HG02885 (cell line): Measurements from ENCODE around the gene SKI.
"Not testable (repeated sequence)": the region's sequence is repeated elsewhere in the genome, so short reads cannot be mapped to it uniquely, and the experiment has no call there.

Source experiments
- ATAC-seq: cut with Tn5 transposase; IDR thresholded peaks from one replicate; pipeline ENCODE4 v1.9.1; 2021; ENCODE audit warnings: mild to moderate bottlenecking; ENCODE audit not compliant: unreplicated experiment, poor library complexity

The SKI gene

DNA sequence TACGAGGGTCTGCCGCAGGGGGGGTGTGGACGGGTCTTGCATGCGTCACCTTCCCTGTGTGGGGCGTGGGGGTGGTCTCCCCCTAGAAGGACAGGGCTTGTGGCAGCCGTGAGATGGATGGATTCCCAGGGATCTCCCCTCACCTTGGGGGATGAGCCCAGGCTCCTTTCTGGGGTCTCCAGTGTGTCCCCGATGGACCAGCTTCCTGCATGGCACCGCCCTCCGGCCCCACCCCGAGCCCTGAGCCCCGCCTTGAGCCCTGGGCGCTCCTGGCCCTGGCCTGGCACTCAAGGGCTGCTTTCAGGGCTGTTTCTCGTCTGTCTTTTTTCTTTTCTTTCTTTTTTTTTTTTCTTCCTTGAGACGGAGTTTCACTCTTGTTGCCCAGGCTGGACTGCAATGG is 59.5 kb downstream of the SKI start:
- ATAC-seq = no peak

DNA sequence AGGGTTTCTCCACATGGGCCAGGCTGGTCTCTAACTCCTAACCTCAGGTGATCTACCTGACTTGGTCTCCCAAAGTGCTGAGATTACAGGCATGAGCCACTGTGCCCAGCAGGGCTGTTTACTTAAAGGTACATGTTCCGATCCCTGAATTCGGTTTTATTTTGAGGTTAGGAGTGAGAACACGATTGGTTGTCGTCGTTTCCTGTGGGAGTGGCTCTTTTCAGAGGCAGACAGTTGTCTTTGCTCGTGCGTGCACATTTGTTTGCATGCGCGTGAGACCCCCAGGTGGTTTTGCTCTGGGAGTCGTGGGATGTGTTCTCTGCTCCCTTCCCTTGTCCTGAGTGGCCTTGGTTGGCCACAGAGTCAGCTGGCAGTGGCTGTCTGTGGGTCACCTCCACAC is 60.2 kb downstream of the SKI start:
- ATAC-seq = no peak

DNA sequence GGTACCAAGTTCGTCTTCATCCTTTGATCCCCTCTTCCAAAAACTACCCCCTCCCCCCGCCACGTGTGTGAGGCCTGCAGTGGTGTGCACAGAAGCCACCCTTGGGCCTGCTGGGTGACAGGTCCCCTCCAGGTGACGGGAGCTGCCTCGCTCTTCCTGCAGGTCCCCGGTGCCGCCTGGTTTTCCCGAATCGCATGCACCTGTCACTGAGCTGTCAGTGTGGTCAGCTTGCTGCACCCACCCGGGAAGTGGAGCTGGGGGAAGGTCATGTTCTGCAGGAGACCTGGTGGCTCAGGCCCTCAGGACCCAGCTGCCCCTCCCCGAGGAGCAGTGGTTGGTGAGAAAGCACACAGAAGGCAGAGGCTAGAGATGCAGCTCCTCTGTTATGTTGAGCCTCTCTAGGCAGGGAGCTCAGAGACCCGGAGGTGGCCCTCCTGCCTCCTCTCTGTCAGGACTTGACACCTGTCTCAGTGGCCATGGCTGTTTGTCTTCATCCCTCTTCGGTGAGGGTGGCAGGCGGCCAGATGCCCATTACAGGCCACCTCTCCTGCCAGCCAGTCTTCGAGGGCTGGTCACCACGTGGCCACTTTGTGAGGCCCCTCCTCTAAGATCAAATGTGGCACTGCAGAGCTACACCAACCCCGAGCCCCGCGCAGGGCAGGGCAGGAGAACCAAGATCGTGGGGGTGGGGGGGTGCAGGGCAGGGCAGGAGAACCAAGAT is 60.9 kb downstream of the SKI start:
- ATAC-seq = no peak

DNA sequence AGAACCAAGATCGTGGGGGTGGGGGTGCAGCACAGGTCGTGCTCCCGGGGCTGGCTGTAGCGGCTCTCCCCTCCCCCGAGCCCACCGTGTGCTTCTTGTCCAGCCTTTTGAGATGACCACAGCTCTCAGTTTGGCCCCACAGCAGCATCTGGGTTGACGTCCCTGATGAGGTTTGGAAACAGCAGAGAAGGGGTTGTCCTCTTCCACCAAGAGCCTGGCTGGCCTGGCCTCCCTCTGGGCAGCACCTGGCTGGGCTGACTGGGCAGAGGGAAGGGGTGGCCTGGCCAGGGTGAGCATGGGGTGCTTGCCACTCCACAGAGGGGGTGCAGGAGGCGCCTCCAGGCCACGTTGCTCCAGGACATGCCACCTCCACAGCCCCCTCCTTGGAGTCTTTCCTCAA is 61.5 kb downstream of the SKI start:
- ATAC-seq = no peak

DNA sequence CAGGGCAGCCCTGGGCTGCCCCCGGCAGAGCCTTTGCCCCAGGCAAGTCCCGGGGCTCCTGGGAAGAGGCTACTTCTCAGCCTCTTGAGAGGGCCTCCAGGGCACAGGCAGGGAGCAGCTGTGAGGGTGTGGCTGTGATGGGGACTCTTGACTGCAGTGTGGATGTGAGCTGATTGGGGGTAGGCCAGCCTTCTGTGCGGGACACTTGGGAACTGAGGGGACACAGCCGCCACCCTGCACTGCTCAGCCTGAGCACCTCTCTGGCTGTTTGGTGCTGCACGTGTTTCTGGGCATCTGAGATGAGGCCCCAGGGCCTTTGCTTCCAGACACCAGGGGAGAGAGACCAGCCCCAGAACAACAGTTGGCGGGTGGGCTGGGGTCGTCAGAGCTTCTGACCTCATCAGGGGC is 62.1 kb downstream of the SKI start:
- ATAC-seq = peak; percentile 9

DNA sequence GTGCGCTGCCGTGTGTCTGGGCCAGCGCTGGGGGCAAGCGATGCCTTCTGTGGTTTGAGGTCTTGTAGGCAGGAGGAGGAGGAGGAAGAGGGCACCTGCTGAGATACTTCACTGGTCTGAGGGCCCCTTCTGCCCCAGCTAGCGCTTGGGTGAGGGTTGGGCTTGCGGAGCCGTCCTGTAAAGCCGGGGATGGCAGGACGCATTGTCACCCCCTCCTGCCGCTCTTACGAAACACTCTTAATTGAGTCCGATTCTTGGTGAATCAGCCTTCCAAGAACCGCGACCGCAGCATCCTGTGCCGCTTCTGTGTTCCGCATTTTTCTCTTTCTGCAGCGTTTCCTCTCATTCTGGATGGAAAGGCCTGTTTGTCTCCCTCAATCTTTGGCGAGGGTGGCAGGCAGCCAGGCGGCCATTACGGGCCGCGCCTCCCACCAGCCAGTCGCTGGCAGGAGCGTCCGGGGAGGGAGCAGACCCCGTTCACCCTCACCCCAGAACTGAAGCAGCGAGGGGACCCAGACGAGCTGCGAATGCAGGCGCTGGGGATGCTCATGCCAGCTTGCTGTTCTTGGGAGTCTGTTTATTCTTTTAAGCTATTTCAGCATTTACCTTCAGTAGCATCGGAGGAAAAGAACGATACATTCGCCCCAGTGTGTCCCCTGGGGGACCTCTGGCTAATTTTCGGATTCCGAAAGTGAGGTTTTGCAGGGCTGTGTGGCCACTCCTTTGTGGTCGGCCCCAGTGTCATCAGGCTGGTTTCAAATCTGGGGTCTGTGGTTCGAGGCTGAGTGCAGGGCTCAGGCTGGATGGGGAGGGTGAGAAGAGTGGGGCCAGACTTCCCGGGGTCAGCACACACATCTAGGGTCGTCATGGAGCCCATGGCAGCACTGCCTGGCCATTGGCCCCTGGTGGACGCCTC is 62.7 kb downstream of the SKI start:
- peak; percentile 47 for ATAC-seq

DNA sequence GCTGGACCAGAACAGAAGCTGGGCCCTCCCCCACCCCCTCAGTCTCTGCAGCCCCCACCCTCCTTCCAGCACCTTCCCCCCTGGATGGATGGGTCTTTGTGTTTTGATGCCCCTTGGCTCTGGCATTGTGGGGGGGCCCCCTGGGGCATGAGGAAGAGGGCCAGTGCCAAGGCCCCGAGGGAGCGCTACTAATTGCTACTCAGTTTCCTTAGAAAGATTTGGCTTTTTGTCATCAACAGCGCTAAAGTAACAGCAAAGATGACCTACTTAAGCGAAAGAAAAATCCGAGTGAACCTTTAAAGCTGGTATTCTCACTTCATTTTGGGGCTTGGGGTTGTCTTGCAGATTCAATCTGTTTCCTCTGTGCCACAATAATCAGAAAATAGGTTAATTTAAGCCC is 63.5 kb downstream of the SKI start:
- no peak for ATAC-seq

DNA sequence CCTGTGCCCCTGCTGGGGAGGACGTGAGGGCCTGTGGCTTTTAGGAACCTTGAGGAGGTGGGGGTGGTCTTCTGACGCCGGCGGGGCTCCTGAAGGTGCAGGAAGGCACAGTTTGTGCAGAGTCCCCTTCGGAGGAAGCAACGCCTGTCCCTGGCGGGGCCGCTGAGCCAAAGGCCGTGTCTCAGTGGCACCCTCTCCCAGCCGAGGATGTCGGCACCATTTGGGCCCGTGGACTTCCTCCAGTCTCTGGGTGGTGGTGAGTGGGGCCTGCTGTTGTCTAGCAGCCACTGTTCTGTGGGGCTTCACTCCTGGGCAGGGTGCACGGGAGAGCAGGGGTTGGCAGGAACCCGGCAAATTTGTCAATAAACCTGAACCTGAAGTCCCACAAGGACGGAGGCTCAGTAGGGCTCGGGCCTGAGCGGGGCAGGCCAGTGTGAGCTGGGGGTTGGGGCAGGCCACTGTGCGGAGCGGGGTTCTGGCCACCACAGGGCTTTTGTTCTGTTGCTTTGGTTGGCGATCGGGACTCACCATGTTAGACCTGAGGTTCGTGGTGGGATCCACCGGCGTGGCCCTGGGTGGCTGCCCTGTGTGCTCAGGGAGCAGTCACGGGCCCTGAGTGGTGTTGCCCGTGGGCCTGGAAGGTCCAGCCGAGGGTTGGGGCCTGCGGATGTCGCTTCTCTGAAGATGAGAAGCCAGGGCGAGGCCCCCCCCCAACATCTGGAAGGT is 64.8 kb downstream of the SKI start:
- ATAC-seq = no peak

DNA sequence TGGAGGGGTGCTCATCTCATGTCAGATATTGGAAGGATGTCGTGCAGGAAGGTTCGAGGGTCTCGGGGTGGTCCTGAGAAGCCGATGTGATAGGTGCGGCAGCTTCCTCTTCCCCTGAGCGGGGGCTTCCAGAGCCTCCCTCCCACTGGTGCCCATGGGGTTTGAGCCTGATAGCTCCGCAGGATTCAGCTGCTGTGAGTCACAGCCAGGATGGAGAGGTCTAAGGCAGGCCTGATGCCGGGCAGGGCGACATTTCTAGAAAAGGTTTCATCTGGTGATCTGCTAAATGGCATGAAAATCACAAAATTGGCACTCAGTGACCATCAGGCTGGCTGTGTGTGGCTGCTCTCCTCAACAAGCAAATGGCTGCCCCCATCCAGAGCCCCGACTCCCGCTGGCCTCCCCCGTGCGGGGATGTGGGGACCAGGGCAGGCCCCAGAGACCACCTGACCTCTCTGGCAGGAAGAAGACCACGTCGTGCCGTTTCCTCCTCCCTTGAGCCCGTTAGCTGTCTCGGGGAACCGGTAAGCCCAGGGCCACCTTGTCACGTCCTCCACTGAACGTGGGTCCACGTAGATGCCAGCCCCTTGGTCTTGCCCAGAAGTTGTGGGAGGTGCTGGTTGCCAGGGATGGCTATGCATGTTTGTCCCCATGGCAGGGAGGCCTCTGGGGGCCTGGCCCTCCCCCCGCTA is 66.1 kb downstream of the SKI start:
- no peak for ATAC-seq

DNA sequence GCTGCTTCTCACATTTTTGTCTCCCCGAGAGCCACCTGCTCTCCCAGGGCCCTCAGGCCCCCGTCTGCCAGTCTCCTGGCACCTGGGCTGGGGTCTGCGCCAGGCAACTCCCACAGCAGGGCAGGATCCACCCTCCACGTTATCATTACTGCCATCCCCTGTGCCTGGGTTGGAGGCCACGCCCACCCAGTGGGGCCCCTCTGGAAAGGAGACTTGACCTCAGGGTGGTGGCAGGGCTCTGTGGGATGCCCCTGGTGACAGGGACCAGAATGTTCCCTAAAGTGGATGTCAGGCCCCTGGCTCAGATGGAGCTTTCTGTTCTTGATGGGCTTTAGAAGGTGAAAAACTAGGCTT is 66.6 kb downstream of the SKI start:
- ATAC-seq = no peak

DNA sequence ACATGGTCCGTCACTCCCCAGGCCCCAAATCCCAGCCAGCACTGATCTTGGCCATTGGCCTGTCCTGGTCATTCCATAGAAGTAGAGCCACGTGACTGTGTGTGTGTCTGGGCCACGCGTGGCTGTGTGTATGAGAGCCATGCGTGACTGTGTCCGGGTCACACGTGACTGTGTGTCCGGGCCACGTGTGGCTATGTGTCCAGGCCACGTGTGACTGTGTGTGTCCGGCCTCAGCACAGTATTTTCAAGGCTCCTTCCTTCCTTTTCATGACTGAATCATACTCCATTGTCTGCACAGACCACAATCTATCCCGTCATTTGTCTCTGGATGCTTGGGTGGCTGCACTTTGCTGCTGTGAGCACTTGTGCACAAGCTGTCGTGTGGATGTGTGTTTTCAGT is 67.4 kb downstream of the SKI start:
- ATAC-seq = no peak

DNA sequence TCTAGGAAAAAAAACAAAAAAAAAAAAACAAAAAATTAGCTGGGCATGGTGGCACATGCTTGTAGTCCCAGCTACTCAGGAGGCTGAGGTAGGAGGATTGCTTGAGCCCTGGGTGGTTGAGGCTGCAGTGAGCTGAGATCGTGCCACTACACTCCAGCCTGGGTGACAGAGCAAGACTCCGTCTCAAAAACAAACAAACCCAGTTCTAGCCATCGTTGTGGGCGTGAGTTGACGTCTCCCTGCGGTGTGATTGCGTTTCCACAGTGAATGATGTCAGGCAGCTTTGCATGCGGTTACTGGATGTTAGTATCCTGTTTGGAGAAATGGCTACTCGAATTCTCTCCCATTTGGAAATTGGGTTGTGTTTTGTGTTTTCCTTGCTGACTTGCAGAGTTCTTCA is 68.1 kb downstream of the SKI start:
- ATAC-seq = not testable (repeated sequence)

DNA sequence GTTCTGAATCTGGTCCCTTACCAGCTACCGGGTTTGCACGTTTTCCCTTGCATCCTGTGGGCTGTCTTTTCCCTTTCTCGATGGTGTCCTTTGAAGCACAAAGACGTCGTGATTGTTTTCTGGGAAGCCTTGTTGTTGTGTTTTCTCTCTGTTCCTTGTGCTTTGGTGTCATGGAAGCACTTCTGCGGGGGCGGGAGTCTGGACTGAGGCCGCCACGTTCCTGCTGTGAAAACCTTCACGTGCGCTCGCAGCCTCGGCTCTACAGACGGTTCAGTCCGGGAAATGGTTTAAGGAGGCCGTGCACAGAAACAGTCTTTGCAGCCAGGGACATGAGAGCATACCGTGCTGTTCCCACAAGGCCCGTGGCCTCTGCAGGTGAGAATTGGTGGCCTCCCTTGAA is 68.5 kb downstream of the SKI start:
- no peak for ATAC-seq

DNA sequence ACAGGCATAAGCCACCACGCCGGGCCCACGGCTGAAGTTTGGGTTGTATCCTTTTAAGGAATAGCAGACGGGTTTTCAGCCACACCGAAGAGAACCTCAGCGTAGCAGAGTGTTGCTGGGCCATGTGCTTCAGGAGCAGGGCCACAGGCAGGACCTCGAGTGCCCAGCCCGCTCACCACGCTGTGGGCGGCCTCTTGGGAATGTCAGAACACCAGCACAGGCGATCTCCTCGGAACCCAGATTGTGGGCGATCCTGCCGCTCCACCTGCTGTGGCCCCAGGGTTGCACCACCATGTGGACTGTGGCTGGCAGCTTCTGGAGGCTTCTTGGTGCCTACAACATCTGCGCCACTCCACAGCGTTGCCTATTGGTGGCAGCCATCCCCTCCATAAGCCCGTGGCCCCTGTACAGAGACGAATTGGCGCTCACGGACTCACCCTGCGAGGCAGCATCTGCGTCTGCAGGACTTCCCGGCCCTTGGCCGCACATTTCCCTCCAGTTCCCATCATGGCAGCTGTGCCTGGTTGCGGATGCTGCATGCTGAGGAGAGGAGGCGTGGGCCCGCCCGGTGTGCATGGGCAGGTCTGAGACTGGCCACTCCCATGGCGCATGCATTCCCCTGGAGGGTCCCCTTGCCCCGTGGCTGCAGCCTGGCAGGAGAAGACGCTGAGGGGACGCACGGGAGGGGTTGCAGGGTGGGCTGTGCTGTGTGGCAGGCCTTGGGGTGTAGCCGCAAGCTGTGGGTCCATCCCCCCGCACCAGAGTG is 69.3 kb downstream of the SKI start:
- ATAC-seq = no peak

DNA sequence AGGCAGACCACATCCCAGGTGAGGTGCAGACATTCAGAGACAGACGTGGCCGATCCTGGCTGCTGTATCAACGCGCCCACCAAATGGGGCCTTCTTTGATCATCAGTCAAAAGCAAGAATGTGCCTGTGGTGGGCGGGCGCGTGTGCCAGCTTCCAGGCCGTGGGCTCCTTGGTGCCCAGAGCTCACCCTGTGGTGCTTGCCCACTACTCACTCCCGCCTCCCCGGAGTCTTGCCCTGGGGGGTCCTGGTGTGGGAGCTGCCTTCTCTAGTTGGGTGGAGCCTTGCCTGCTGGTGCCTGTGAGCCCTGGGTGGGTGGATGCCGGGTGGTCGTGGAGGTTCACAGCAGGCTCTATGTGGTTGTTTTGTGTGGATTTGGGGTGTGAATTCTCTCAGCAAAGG is 70.6 kb downstream of the SKI start:
- ATAC-seq = no peak

DNA sequence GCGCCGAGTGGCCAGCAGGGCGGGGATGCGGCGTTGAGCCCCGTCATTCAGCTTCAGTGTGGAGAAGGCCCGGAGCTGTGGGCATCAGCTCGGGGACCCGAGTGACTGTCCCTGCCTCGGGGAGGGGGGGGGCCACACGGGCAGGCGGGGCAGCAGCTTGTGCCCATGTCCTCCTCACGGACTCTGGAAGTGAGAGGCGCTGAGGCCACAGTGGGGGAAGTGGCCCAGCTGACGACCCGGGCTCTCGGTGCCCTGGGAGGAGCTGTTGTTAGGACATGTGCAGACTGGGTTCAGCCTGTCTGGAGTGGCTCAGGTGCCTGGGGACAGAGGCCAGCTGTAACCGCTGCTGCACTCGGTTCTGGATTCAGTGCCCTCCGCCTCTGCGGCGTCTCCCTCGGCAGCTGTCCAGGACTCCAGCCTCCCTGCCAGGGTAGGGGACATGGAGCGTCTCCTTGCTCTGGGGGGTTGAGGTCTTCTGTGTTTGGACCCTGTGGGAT is 71.1 kb downstream of the SKI start:
- ATAC-seq = no peak

DNA sequence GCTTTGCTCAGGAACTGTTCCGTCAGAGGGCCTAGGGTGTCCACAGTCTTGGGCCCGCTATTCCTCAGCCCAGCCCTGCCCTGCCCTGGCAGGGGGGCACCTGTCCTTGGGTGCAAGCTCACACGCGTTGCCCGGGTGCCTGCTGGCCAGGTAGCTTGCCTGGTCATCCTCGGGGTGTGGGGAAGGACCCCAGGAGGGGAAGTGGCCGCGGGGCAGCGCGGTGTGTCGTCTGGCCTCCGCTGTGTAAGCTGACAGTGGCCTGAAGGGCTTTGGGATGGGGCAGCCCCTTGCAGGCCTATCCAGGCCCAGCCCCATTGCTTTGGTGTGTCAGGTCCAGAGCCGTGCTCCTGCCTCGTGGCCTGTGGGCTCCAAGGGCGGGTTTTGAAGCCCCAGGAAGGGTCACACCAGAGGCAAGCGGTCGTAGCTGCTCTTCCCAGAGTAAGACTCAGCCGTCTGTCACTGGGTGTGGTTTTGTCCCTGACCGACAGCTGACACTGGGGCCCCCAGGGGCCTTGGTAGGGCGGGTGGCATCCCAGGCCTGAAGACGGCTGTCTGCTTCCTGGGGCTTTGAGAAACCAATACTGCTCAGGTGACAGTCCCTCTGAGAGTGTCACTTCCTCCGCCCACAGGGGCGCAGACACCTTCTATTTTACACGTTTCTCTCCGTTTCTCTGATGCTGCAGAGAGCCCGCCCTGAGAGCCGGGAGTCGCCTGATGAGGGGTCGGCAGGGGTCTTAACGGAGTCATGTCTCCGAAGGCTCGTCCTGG is 72.1 kb downstream of the SKI start:
- ATAC-seq = peak; percentile 77

DNA sequence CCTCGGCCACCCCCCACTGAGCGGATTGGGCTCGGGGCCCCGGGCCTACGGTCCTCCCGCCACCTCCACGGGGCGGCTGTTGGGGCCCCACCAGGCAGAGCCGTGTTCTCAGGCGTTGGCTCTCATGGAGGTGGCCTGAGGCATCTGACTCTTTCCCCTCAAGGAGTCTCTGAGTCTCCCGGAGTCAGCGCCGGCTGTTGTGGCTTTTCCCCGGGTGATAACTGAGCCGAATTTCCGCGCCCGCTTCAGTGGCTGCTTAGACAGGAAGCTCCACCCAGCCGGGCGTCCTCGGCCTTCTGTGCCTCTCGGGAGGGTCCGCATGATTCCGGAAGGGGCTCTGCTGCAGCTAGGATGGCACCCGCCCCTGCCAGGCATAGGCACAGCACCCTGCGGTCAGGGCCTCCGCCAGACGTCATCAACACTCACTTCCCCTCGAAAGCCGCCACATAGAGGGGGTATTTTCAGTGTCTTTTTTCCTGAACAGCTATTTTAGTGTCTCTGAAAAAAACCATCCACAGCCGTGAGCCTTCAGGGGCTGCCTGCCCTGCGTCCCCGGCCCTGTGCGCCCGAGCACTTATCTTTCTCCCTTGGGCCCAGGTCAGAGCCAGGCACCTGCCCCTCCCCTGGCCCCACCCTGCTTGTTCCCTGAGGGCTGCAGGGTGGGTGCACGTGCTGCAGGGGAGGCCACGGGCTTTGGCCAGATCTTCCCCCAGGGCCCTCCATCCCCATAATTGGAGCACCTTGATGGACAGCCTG is 72.9 kb downstream of the SKI start:
- peak; percentile 49 for ATAC-seq
